Measurements from ENCODE around the gene GOLGA8G.
"Not testable (repeated sequence)": the region's sequence is repeated elsewhere in the genome, so short reads cannot be mapped to it uniquely, and the experiment has no call there.

GOLGA8G gene

GRCh38 chr15:28532954-28533353, at the start of gene GOLGA8G:
TSS of gene GOLGA8G (minus strand) at chr15:28532971. CDS start at chr15:28532909, 62 bp downstream.
- not testable (repeated sequence) for FAIRE-seq; DNase-seq (ENCODE audit: low spot score)

GRCh38 chr15:28573351-28573750, 40.6 kb upstream of the GOLGA8G start:
- DNase-seq (ENCODE audit: low spot score); FAIRE-seq: not testable (repeated sequence)

GRCh38 chr15:28553268-28553667, 20.5 kb upstream of the GOLGA8G start, which contains the start of gene GOLGA6L25:
TSS of gene GOLGA6L25 (plus strand) at chr15:28553568. CDS start at chr15:28553629, 61 bp downstream.
- FAIRE-seq; DNase-seq (ENCODE audit: low spot score): not testable (repeated sequence)

- peak; percentile 71 for FAIRE-seq
- DNase-seq (ENCODE audit: low spot score) = not testable (repeated sequence)
These were observed 17.6 kb downstream of the GOLGA8G start for GRCh38 chr15:28515208-28515607.

- DNase-seq (ENCODE audit: low spot score); FAIRE-seq: not testable (repeated sequence)
These were observed 18.6 kb downstream of the GOLGA8G start for GRCh38 chr15:28514128-28514527.

GRCh38 chr15:28508217-28508889, 24.4 kb downstream of the GOLGA8G start:
- DNase-seq (ENCODE audit: low spot score); FAIRE-seq: not testable (repeated sequence)

- not testable (repeated sequence) for DNase-seq (ENCODE audit: low spot score); FAIRE-seq
These were observed 51.4 kb downstream of the GOLGA8G start for GRCh38 chr15:28481340-28481739.
